Ishikawa (cell line): Measurements from ENCODE around the gene GALNT9.

Experiments
- CEBPB ChIP-seq: IDR thresholded peaks from 2 replicates; pipeline ENCODE4 v1.6.1; 2012
- CREB1 ChIP-seq: IDR thresholded peaks from 2 replicates; pipeline ENCODE4 v1.6.1; 2012; ENCODE audit warnings: low read depth
- EP300 ChIP-seq: IDR thresholded peaks from 2 replicates; pipeline ENCODE4 v1.6.1; 2012; ENCODE audit warnings: borderline replicate concordance
- RAD21 ChIP-seq: IDR thresholded peaks from 2 replicates; pipeline ENCODE4 v1.6.1; 2012; ENCODE audit warnings: low read depth
- TF ChIP-seq, protein P1 (sequence below): IDR thresholded peaks from 2 replicates; pipeline ENCODE4 v1.6.1; 2012; ENCODE audit warnings: low read depth, mild to moderate bottlenecking

DNA sequence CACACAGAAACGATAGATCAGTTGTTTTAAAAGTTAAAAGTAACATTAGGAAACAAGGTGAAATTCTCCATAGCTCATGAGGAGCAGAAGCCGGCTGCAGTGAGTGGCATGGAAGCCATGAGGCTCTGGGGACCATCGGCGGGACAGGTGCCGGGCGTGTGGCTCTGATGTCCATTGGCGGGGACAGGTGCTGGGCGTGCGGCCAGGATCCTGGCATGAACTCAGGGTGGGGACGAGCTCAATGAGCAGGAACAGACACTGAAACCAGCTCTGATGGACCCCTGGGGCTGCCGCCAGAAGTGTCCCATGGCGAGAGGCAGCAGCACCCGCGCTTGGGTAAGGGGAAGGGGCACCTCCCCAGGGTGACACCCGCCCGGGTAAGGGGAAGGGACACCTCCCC is 110.1 kb downstream of the GALNT9 start:
- no peak for TF ChIP-seq RAD21
- no peak for TF ChIP-seq EP300
- TF ChIP-seq CEBPB, result no peak
- no peak for TF ChIP-seq CREB1
- TF ChIP-seq, protein P1, sequence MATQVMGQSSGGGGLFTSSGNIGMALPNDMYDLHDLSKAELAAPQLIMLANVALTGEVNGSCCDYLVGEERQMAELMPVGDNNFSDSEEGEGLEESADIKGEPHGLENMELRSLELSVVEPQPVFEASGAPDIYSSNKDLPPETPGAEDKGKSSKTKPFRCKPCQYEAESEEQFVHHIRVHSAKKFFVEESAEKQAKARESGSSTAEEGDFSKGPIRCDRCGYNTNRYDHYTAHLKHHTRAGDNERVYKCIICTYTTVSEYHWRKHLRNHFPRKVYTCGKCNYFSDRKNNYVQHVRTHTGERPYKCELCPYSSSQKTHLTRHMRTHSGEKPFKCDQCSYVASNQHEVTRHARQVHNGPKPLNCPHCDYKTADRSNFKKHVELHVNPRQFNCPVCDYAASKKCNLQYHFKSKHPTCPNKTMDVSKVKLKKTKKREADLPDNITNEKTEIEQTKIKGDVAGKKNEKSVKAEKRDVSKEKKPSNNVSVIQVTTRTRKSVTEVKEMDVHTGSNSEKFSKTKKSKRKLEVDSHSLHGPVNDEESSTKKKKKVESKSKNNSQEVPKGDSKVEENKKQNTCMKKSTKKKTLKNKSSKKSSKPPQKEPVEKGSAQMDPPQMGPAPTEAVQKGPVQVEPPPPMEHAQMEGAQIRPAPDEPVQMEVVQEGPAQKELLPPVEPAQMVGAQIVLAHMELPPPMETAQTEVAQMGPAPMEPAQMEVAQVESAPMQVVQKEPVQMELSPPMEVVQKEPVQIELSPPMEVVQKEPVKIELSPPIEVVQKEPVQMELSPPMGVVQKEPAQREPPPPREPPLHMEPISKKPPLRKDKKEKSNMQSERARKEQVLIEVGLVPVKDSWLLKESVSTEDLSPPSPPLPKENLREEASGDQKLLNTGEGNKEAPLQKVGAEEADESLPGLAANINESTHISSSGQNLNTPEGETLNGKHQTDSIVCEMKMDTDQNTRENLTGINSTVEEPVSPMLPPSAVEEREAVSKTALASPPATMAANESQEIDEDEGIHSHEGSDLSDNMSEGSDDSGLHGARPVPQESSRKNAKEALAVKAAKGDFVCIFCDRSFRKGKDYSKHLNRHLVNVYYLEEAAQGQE, result no peak
